HG03342 (cell line): ENCODE data around the gene NOL7.

ENCODE experiments used
- ATAC-seq: cut with Tn5 transposase; IDR thresholded peaks from one replicate; pipeline ENCODE4 v1.9.1; 2021; ENCODE audit warnings: mild to moderate bottlenecking, moderate library complexity; ENCODE audit not compliant: unreplicated experiment

The NOL7 gene

GRCh38 chr6:13614926-13615791 is at the start of gene NOL7:
NOL7 (plus strand) TSS chr6:13615335; CDS start chr6:13615359, 24 bp downstream.
- peak; percentile 87 for ATAC-seq

DNA sequence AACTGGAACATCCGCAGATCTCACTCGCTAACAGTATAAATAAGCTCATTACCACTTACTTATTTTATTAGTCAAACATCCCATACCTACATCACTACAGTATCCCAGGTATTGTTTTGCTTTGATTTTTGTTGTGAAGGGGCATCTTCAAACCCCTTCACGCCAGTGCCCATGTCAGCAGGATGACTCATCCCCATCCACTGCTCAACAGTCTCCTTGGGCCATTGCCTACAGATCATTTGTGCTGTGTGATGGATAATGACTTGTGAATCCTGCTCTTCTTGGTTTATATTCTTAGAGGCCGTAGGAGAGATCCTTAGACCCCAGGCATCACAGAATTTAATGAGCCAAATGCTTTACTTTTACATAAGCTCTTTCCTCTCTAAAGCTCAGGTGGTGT is 49.2 kb upstream of the NOL7 start:
- ATAC-seq, result no peak

DNA sequence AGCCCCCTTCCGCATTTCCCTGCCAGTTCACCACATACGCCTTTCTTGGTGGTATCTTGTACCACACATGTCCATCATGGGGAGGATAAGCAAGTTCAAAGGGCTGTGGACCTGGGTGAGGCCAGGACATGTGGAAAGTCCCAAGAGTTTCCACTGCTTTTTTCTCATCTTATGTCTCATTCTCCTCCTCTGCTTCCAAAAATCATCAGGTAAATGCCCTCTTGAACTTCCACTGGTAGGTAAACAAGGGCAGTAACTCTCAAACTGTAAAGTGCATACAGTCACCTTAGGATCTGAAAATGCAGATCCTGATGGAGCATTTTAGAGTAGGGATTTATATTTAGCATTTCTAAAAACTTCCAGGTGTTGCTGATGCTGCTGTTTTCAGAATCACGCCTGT is 48.6 kb upstream of the NOL7 start:
- ATAC-seq, result no peak

GRCh38 chr6:13568970-13569369 is 46.2 kb upstream of the NOL7 start:
- ATAC-seq, result no peak

DNA sequence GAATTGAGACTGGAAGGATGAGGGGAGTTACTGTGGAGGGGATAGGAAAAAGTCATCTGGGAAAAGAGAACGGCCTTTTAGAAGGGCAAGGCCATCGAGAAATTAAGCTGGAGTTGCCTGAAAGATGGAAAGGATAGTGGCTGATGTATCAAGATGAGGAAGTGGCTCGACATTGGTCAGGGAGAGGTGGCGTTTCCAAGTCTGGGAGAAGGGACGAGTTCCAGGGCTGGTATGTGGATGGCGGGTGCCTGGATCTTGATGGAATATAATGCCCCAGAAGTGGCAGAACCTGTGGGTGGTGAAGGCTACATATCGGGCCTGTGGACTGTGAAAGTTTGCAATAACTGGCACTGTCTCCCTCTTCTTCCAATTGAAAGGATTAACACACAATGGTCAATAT is 42.9 kb upstream of the NOL7 start:
- ATAC-seq, result no peak

DNA sequence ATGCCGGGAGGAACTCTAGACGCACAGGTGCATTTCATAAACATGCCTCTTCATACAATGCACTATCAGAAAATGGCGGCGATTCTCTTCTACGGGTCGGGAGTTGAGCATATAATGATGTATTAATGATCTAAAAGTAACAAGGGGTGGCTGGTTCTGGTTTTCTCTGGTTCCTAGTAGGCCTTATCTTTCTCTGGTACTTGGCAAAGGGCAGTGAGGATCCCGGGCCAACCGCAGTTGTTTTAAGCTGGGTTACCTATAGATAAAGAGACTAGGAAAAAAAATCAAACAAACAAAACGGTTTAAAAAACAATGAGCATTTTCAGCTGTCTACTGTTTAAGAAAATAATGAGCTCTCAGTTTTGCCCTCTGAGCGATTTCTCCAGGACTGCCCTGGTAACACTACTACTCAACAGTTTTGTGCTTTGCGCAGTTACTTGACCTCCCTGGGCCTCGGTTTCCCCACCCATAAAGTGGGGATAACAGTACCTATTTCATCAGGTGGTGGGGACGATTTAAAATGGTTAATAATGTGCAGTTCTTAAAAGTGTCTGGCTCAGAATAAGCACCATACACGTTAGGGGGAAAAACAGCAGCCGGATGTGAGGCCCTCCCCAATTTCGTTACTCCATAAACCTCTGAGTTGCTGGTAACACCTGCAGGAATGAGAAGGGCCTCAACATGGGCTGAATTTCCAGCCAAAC is 42.0 kb upstream of the NOL7 start:
- no peak for ATAC-seq

DNA sequence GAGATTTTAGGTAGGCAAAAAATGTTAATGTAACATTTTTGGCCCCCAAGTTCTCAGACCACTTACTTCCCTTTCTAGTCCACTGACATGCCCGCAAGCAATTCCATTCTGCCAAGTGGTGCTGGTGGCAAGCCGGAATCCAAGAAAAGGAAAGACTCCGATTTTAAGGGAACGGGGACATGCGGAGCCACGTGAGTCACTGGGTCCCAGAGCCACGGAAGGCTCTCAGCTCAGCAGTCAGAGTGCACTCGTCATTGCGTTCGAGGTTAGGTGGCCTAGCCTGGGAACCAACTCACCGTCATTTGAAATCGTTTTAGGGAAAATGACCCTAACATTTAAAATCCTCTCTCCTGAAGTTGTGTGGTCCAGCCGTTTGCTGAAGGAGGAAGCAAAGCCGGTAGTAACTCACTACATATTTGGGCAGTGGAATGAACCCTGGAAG is 41.4 kb upstream of the NOL7 start:
- no peak for ATAC-seq

DNA sequence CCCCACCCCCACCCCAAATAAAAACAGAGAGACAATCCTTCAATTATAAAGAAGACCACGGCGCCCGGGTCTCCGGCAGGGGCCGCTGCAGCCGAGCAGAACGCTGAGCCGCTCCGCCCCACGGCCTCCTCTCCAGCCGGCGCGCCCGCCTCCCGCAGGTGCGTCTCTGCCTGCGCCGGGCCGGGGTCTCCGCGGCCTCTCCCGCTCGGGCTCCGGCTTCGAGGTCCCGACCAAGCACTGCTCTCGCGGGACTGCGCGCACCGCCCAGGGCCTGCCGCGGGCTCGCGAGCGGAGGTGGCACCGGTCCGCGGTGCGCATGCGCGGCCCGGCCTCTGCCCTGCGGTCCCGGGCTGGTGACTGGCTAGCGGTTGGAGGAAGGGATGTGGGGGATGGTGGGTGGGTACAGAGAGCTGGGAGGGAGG is 41.0 kb upstream of the NOL7 start:
- peak; percentile 75 for ATAC-seq

DNA sequence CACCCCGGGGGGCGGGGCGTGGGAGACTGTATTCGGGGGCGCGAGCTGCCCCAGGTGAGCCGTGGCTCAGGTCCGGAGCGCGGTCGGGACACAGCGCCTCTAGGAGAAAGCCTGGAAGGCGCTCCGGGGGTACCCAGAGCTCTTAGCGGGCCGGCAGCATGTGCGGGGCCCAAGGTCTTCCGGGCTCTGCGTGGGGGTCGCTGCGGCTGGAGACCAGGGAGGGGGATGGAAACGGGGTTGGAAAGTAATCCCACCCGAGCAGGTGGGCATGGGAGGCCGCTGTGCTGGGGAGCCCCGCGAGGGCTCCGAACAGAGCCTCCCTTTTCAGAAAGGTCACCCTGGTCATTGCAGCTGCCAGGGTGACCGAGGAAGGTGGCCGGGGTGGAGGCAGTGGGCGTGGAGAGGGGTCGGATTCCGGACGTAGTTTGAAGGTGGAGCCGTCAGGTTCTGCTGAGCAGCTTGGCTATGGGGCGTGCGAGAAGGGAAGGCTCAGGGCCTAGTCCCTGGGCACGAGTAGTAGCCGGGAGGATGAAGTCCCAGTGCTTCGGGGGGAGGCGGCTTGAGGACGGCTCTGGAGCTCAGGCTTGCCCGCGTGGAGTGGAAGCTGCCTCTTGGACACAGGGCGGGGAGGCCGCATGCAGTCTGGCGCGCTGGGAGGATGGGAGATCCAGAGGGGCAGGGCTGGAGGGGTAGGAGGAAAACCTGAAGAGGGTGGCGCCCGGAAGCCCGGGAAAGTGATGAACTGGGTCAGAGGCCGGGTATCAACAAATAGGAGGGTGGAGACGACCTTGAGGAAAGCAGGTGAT is 40.4 kb upstream of the NOL7 start, which contains the start of gene SIRT5:
TSS of gene SIRT5 (plus strand) at position 31 of the 806 bp plus-strand sequence. CDS start 9,510 bp downstream, outside the sequence.
- peak; percentile 66 for ATAC-seq

GRCh38 chr6:13575377-13575775 is 39.8 kb upstream of the NOL7 start:
- ATAC-seq, result no peak

DNA sequence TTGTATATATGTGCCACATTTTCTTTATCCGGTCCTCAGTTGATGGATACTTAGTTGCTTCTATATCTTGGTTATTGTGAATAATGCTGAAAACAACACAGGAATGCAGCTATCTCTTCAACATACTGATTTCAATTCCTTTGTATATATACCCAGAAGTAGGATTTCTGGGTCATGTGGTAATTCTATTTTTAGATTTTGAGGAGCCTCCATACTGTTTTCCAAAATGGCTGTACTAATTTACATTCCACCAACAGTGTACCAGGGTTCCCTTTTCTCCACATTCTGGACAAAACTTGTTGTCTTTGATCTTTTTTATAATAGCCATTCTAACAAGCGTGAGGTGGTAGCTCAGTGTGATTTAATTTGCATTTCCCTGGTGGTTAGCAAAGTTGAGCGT is 39.1 kb upstream of the NOL7 start:
- no peak for ATAC-seq

DNA sequence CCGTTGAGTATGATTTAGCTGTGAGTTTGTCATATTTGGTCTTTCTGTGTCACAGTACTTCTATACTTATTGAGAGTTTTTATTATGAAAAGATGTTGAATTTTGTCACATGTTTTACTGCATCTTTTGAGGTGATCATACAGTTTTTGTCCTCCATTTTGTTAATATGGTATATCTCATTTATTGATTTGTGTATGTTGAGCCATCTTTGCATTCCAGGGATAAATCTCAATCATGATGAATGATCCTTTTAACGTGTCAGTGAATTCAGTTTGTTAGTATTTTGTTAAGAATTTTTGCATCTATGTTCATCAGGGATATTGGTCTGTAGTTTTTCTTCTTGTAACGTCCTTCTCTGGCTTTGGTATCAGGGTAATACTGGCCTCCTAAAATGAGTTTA is 37.2 kb upstream of the NOL7 start:
- no peak for ATAC-seq

- ATAC-seq, result no peak
These were observed 35.2 kb upstream of the NOL7 start for GRCh38 chr6:13579911-13580310.

GRCh38 chr6:13581700-13582229 is 33.4 kb upstream of the NOL7 start:
- ATAC-seq, result no peak

DNA sequence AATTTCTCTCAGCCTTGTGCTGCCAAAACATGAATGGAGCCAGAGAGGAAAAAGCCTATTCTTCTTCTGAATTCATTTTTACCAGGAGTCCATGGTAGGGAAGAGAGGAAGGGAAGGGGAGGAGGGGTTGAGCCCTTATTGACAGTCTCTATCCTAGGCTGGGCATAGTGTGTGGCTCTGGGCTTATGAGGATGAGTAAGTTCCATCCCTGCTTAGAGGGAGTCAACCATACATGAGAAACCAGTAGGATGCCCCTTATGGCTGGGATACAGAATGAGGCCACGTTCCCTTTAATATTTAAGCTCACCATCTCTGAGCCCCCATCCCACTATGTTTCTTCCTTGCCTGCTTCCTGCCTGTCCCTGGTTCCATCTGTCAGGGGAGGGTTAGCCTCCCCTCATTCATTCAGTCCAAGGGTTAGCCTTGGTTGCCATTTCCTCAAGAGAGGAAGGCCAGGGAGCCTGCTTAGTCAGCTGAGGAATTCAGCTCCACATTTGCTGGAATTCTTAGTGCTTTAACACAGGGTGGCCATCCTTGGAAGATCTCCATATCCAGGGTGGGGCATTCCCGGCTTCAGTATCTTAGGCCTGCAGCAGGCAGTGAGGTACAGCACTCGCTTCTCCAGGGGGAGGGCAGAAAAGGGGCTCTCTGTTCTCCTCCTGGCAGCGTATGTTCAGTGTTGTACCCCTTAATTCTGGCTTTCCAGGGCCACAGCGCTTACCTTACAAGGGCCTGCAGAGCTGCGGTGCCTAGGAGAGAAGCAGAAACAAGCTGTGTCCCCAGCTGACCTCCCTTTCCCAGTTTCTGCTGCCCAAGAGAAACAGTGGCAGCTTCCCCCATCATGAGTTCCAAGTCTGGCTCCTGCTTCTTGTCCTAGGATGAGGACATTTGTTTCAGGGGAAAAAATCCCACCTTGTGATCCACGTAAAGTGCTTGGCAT is 28.3 kb upstream of the NOL7 start:
- no peak for ATAC-seq

DNA sequence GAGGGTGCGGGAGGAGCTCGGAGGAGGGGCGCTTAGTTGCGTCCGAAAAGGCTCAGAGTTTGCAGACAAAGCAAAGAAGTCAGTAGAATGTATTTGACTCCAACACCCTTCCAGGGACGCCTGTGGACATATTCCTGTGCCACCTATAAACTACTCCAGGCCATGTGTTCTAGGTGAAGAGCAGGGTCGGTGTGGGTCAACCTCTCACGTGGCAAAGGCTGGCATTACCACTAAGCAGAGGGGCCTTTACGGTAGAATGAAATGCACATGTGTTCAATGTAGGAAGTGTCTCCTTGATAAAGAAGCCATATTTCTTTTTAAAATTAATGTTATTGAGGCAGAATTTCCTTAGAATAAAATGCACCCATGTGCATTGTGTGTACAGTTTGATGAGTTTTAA is 25.3 kb upstream of the NOL7 start:
- ATAC-seq, result no peak

DNA sequence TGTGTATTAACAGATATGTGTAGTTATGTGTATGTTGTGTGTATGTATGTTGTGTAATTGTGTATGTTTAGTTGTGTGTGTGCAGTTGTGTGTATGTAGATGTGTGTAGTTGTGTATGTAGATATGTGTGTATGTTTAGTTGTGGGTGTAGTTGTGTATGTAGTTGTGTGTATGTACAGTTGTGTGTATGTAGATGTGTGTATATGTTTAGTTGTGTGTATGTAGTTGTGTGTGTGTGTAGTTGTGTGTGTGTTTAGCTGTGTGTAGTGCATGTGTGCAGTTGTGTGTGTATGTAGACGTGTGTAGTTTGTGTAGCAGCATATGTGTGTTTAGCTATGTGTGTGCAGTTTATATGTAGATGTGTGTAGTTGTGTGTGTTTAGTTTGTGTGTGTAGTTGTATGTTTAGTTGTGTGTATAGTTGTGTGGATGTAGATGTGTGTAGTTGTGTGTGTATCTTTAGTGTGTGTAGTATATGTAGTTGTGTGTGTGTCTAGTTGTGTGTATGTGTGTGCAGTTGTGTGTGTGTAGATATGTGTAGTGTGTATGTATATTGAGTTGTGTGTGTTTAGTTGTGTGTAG is 24.5 kb upstream of the NOL7 start:
- ATAC-seq, result no peak

DNA sequence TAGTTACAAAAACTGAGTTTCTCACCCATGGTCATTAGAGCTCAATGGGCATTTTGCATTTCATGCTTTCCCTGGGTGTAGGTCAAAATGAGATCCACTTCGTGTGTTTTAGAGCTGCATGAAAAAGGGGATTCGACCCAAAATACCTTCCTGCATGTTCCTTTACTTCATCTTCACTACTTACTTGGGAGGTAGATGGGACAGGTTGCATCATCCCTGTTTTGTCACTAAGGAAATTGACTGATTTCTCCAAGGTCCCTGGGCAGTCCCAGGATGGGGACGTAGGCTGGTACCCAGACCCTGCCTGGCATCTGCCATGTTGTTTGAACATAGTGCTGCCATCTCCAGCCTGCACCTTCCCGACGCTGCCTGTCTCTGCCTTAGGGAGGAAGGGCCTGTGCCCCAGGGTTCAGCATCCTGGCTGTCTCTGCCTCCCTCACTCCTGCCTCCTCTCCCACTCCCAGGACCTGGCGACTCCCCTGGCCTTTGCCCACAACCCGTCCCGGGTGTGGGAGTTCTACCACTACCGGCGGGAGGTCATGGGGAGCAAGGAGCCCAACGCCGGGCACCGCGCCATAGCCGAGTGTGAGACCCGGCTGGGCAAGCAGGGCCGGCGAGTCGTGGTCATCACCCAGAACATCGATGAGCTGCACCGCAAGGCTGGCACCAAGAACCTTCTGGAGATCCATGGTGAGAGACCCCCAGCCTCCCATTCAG is 23.8 kb upstream of the NOL7 start:
- no peak for ATAC-seq

DNA sequence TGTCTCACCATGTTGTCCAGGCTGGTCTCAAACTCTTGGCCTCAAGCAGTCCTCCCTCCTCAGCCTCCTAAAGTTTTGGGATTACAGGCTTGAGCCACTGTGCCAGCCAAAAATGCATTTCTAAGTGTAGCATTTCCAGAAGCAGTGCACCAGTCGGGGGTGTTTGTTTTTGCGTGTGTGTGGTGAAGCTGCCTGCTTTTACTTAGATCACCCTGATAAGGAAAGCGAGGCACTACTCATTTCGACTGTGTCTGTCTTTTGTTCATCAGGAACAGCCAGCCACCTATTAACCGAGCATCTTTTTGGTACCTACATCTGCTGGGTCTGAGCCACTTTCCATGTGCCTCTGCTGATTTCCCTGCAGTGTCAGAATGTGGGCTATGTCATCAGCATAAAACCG is 22.0 kb upstream of the NOL7 start:
- no peak for ATAC-seq
